Activated CD4-positive, alpha-beta T cell treated with anti-CD3 and anti-CD28 coated beads, Interleukin-2, Interleukin-4, amounts not matched to agents 100 ng/mL and 50 ng/mL, durations not matched to agents 16 hours and 8 hours (primary cell): Measurements from ENCODE around the gene STAT5A.
"Not testable (repeated sequence)": the region's sequence is repeated elsewhere in the genome, so short reads cannot be mapped to it uniquely, and the experiment has no call there.

ENCODE experiments used
- DNase-seq: peaks from one replicate; pipeline ENCODE4 v3.0.0-alpha.2; 2020; ENCODE audit warnings: low spot score

The STAT5A gene

GRCh38 chr17:42285346-42286050, 2.8 kb upstream of the STAT5A start:
- no peak for DNase-seq

GRCh38 chr17:42286411-42287221, 1.7 kb upstream of the STAT5A start:
- no peak for DNase-seq

GRCh38 chr17:42287305-42287976, 857 bp upstream of the STAT5A start:
- DNase-seq: no peak

- DNase-seq: no peak
These were observed 709 bp downstream of the STAT5A start for GRCh38 chr17:42288803-42289610.

- DNase-seq: no peak
These were observed 1.4 kb downstream of the STAT5A start for GRCh38 chr17:42289611-42290181.

GRCh38 chr17:42290577-42290976, 2.3 kb downstream of the STAT5A start:
- no peak for DNase-seq

- no peak for DNase-seq
These were observed 2.8 kb downstream of the STAT5A start for GRCh38 chr17:42291129-42291528.

- DNase-seq: no peak
These were observed 6.4 kb downstream of the STAT5A start for GRCh38 chr17:42294469-42295398.

GRCh38 chr17:42296012-42296411, 7.7 kb downstream of the STAT5A start:
- no peak for DNase-seq

GRCh38 chr17:42297775-42298174, 9.5 kb downstream of the STAT5A start:
- DNase-seq: not testable (repeated sequence)

GRCh38 chr17:42299361-42299760, 11.1 kb downstream of the STAT5A start:
- not testable (repeated sequence) for DNase-seq

- DNase-seq: not testable (repeated sequence)
These were observed 11.6 kb downstream of the STAT5A start for GRCh38 chr17:42299913-42300312.

GRCh38 chr17:42301022-42301421, 12.7 kb downstream of the STAT5A start:
- DNase-seq: no peak

- DNase-seq: no peak
These were observed 15.4 kb downstream of the STAT5A start for GRCh38 chr17:42303694-42304093.

GRCh38 chr17:42304187-42305030, 16.1 kb downstream of the STAT5A start:
- DNase-seq: no peak

- DNase-seq: not testable (repeated sequence)
These were observed 16.7 kb downstream of the STAT5A start for GRCh38 chr17:42305031-42305330.

- no peak for DNase-seq
These were observed 17.5 kb downstream of the STAT5A start for GRCh38 chr17:42305543-42306384.

GRCh38 chr17:42306385-42306667, 18.0 kb downstream of the STAT5A start:
- DNase-seq: no peak

- DNase-seq: no peak
These were observed 19.1 kb downstream of the STAT5A start for GRCh38 chr17:42307362-42307927.
